ENCODE data around the gene SLC66A2.

SLC66A2 gene

GRCh38 chr18:79896738-79897137, 54.7 kb downstream of the SLC66A2 start:
- Histone ChIP-seq H3K9ac (ENCODE audit: low read depth, low read length, poor library complexity, severe bottlenecking) (no peak overlapping the region), H3K36me3 (ENCODE audit: insufficient read depth, low read length) (no peaks in the 10 kb centered on the region), H3K4me1 (ENCODE audit: insufficient read depth, low read length, poor library complexity, severe bottlenecking) (no peaks in the 10 kb centered on the region), H3K4me3 (ENCODE audit: low read length, poor library complexity, severe bottlenecking) (no peak overlapping the region), H4K20me1 (ENCODE audit: insufficient read depth, low read length, poor library complexity, severe bottlenecking) (no peaks in the 10 kb centered on the region), H3K27me3 (ENCODE audit: insufficient read depth, low read length, poor library complexity, severe bottlenecking) (no peaks in the 10 kb centered on the region), H3F3A (ENCODE audit: low read depth) (no peaks in the 10 kb centered on the region), H2AFZ (ENCODE audit: low read length) (no peak overlapping the region), H3K9me2 (replicated peaks; ENCODE audit: low read depth, low read length) (no peaks in the 10 kb centered on the region), H3K79me2 (ENCODE audit: insufficient read depth, low read length) (no peaks in the 10 kb centered on the region), H3K9me3 (ENCODE audit: insufficient read depth, low read depth, low read length) (peaks cover 26% of the 10 kb centered on the region; the same call in 1 of the 2 replicates), H3K4me2 (ENCODE audit: low read depth, low read length, poor library complexity, severe bottlenecking) (no peak overlapping the region)
- TF ChIP-seq CTCF (conservative IDR thresholded peaks at IDR 0.05; ENCODE audit: low read length) (no peak), EZH2phosphoT487 (IDR thresholded peaks at IDR 0.05; ENCODE audit: borderline replicate concordance) (no peak)

GRCh38 chr18:79890674-79891073, 60.8 kb downstream of the SLC66A2 start:
- H3K27me3 ChIP-seq (ENCODE audit: insufficient read depth, low read length, poor library complexity, severe bottlenecking) = no peaks in the 10 kb centered on the region
- TF ChIP-seq EZH2phosphoT487 (IDR thresholded peaks at IDR 0.05; ENCODE audit: borderline replicate concordance) (no peak), CTCF (conservative IDR thresholded peaks at IDR 0.05; ENCODE audit: low read length) (no peak)
- H3F3A ChIP-seq (ENCODE audit: low read depth) = no peaks in the 10 kb centered on the region
- H3K9ac ChIP-seq (ENCODE audit: low read depth, low read length, poor library complexity, severe bottlenecking) = no peak overlapping the region
- H3K36me3 ChIP-seq (ENCODE audit: insufficient read depth, low read length) = no peaks in the 10 kb centered on the region
- no peak overlapping the region for H3K4me2 ChIP-seq (ENCODE audit: low read depth, low read length, poor library complexity, severe bottlenecking)
- no peak overlapping the region for H3K4me3 ChIP-seq (ENCODE audit: low read length, poor library complexity, severe bottlenecking)
- no peaks in the 10 kb centered on the region for H3K4me1 ChIP-seq (ENCODE audit: insufficient read depth, low read length, poor library complexity, severe bottlenecking)
- no peak overlapping the region for H2AFZ ChIP-seq (ENCODE audit: low read length)
- no peaks in the 10 kb centered on the region for H3K79me2 ChIP-seq (ENCODE audit: insufficient read depth, low read length)
- H3K9me2 ChIP-seq (replicated peaks; ENCODE audit: low read depth, low read length) = no peaks in the 10 kb centered on the region
- peaks cover 17% of the 10 kb centered on the region; the same call in 1 of the 2 replicates for H3K9me3 ChIP-seq (ENCODE audit: insufficient read depth, low read depth, low read length)
- no peaks in the 10 kb centered on the region for H4K20me1 ChIP-seq (ENCODE audit: insufficient read depth, low read length, poor library complexity, severe bottlenecking)

GRCh38 chr18:79889569-79889968, 61.9 kb downstream of the SLC66A2 start:
- H3K4me2 ChIP-seq (ENCODE audit: low read depth, low read length, poor library complexity, severe bottlenecking) = no peak overlapping the region
- H3K4me3 ChIP-seq (ENCODE audit: low read length, poor library complexity, severe bottlenecking) = no peak overlapping the region
- H3K4me1 ChIP-seq (ENCODE audit: insufficient read depth, low read length, poor library complexity, severe bottlenecking) = no peaks in the 10 kb centered on the region
- no peak overlapping the region for H2AFZ ChIP-seq (ENCODE audit: low read length)
- peaks cover 19% of the 10 kb centered on the region; the same call in 1 of the 2 replicates for H3K9me3 ChIP-seq (ENCODE audit: insufficient read depth, low read depth, low read length)
- no peaks in the 10 kb centered on the region for H3K36me3 ChIP-seq (ENCODE audit: insufficient read depth, low read length)
- H3K9ac ChIP-seq (ENCODE audit: low read depth, low read length, poor library complexity, severe bottlenecking) = no peak overlapping the region
- no peaks in the 10 kb centered on the region for H3K79me2 ChIP-seq (ENCODE audit: insufficient read depth, low read length)
- no peaks in the 10 kb centered on the region for H3K27me3 ChIP-seq (ENCODE audit: insufficient read depth, low read length, poor library complexity, severe bottlenecking)
- H3F3A ChIP-seq (ENCODE audit: low read depth) = no peaks in the 10 kb centered on the region
- no peaks in the 10 kb centered on the region for H4K20me1 ChIP-seq (ENCODE audit: insufficient read depth, low read length, poor library complexity, severe bottlenecking)
- no peak for TF ChIP-seq EZH2phosphoT487 (IDR thresholded peaks at IDR 0.05; ENCODE audit: borderline replicate concordance)
- TF ChIP-seq CTCF (conservative IDR thresholded peaks at IDR 0.05; ENCODE audit: low read length) = no peak
- no peaks in the 10 kb centered on the region for H3K9me2 ChIP-seq (replicated peaks; ENCODE audit: low read depth, low read length)
